ENCODE data around the gene ADGRG7.

DNA sequence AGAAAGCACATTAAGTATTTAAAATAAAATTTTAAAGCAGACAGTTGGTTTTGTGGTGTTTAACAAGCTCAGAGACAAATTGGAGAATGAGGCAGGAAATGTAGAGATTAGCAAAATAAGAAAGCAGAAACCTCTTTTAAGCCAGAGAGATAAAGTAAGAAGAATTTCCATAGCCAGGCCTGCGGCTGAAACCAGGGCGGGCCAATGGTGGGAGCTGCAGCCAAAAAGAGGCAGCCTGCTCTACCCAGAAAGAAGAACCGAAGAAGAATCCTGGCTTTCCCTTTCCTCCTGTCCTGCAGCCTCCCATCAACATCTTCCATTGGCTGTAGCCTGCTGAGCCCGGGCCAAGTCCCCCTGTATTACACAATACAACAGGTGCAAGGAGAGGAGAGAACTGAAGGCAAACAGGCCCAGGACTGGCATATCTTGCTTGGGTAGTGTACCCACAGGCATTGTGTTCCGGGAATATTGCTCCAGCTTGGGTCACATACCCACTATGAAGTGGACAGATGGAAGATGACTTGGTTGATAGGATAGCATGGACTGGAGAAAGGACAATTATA is 88.4 kb downstream of the ADGRG7 start:
- TF ChIP-seq, protein P1, sequence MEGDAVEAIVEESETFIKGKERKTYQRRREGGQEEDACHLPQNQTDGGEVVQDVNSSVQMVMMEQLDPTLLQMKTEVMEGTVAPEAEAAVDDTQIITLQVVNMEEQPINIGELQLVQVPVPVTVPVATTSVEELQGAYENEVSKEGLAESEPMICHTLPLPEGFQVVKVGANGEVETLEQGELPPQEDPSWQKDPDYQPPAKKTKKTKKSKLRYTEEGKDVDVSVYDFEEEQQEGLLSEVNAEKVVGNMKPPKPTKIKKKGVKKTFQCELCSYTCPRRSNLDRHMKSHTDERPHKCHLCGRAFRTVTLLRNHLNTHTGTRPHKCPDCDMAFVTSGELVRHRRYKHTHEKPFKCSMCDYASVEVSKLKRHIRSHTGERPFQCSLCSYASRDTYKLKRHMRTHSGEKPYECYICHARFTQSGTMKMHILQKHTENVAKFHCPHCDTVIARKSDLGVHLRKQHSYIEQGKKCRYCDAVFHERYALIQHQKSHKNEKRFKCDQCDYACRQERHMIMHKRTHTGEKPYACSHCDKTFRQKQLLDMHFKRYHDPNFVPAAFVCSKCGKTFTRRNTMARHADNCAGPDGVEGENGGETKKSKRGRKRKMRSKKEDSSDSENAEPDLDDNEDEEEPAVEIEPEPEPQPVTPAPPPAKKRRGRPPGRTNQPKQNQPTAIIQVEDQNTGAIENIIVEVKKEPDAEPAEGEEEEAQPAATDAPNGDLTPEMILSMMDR (conservative IDR thresholded peaks at IDR 0.05 in 1 of 2, IDR thresholded peaks at IDR 0.05 in 1 of 2; ENCODE audit: low read depth in 1 of 2, low read length in 2 of 2) = no peak
- no peak for TF ChIP-seq EZH2 (IDR thresholded peaks at IDR 0.05; ENCODE audit: low read length, missing control alignments)

Data from fibroblast of lung (primary cell).